Stimulated activated CD8-positive, alpha-beta memory T cell treated with anti-CD3 and anti-CD28 coated beads, Interleukin-15, amount 100 ng/mL, for 4 hours (primary cell): ENCODE data around the gene CHST12.
"Not testable (repeated sequence)": the region's sequence is repeated elsewhere in the genome, so short reads cannot be mapped to it uniquely, and the experiment has no call there.

Experiments used
- DNase-seq, 2 donors: peaks; one replicate each; pipeline ENCODE4 v3.0.0-alpha.2; 2020; ENCODE audit warnings: low read depth in 2 of 2

The CHST12 gene

GRCh38 chr7:2403014-2403717, at the start of gene CHST12:
Gene CHST12, plus strand, starts transcription at chr7:2403611. Its CDS starts 29,029 bp downstream, at chr7:2432640.
- DNase-seq = peak; percentile 86 to 90

DNA sequence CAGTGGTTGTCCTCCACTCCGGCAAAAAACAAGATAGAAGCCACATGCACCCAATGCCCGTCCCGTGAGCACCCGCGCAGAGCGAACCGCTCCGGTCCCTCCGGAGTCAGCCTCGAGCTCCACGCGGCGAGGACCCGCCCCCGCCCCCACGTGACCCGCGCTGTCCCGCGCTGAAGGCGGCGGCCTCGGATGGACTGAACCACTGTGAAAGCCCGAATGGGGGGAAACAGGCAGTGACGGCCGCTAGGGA, 49.5 kb upstream of the CHST12 start:
- DNase-seq = peak; percentile 84 to 85

GRCh38 chr7:2354186-2354938, 49.0 kb upstream of the CHST12 start, which contains the start of gene EIF3B:
Gene EIF3B, plus strand, starts transcription at chr7:2354827. Its CDS starts 95 bp downstream, at chr7:2354922.
- peak; percentile 75 to 80 for DNase-seq

GRCh38 chr7:2354939-2355704, 48.3 kb upstream of the CHST12 start:
- DNase-seq = no peak

- no peak for DNase-seq
Observed at GRCh38 chr7:2355705-2356008, 47.8 kb upstream of the CHST12 start.

- DNase-seq = no peak
Observed at GRCh38 chr7:2357165-2357564, 46.2 kb upstream of the CHST12 start.

GRCh38 chr7:2357571-2357970, 45.8 kb upstream of the CHST12 start:
- no peak for DNase-seq

DNA sequence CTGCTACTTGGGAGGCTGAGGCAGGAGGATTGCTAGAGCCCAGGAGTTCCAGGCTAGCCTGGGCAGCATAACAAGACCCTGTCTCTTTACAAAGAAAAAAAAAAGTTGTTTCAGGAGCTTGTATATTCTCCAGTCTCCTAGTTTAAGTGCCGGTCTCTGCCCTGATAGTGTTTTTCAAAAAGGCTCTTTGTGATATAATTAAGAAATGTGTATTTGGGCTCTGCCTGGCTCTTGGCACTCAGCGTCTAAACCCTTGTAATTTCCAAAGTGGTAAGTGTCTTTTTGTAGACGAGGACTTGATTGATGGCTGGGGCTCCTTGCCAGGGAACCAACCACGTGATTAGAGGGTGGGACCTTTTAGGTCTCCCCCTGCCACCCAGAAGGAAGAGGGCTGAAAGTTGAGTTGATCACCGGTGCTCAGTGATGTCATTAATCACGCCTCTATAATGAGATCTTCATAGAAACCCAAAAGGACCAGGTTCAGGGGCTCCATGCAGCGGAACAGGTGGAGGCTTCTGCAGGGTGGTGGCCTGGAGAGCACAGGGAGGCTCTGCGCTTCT, 44.4 kb upstream of the CHST12 start:
- DNase-seq = no peak

DNA sequence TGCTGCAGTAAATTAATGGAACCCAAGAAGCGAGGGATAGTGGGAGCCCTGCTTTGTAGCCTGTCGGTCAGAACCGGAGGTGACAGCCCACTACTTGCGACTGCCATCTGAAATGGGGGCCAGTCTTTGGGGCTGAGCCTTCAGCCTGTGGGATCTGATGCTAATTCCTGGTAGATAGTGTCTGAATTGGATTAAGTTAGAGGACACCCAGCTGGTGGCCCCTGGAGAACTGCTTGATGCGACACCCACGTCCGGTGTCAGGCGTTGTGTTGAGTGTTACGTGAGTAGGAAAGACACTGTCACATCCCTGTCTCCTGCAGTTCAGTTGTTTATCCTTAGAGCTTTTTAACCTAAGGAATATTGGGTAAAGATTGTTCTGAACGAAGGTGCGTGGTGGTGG, 43.8 kb upstream of the CHST12 start:
- no peak for DNase-seq

GRCh38 chr7:2360796-2361195, 42.6 kb upstream of the CHST12 start:
- no peak for DNase-seq

DNA sequence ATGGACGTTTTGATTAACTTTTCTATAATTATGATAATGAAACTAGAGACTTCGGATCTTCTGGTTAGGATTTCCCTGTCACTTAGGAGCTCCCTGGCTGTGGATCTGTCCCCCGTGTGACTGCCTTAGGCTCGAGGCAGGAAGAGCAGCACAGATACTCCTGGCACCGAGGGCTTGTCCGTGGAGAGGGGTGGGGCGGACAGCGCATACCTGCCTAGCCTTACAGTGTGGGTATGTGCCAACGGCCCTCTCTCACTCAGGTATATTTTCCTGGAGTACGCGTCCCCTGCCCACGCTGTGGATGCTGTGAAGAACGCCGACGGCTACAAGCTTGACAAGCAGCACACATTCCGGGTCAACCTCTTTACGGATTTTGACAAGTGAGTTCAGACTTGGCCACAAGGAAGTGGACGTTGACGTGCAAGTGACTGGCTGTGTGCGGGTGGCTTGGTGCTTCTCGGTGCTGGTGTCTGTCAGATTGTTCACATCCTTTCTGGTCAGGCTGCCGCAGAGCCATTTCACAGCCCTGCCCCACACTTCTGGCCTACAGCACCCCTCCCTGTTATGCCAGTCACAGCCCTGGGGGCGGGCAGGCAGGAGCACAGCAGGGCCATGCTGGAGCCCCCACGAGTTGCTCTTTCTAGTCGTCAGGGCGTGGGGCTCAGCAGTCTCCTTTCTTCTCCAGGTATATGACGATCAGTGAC, 40.9 kb upstream of the CHST12 start:
- no peak for DNase-seq

- no peak for DNase-seq
Observed at GRCh38 chr7:2369139-2369538, 34.3 kb upstream of the CHST12 start.

GRCh38 chr7:2371329-2371728, 32.1 kb upstream of the CHST12 start:
- DNase-seq = no peak

GRCh38 chr7:2372724-2373123, 30.7 kb upstream of the CHST12 start:
- DNase-seq = no peak

DNA sequence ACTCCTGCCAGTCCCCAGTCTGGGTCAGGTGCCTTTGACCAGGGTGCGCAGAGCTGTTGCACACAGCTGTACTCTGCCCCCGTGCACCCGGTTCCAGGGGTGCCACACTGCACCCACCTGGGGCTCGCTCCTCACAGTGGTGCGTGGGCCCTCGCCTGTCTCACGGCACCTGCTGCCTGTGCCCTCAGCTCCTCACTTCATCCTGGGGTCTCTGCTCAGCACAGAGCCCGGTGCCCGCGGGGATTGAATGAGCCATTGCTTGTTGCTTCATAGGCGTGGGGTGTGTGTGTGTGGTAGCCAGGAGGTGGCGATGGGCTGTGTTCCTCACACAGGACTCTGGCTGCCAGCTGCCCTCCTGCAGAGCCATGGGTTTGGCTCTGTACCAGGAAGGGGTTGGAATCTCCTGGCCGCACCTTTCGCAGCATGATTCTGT, 30.3 kb upstream of the CHST12 start:
- no peak for DNase-seq

DNA sequence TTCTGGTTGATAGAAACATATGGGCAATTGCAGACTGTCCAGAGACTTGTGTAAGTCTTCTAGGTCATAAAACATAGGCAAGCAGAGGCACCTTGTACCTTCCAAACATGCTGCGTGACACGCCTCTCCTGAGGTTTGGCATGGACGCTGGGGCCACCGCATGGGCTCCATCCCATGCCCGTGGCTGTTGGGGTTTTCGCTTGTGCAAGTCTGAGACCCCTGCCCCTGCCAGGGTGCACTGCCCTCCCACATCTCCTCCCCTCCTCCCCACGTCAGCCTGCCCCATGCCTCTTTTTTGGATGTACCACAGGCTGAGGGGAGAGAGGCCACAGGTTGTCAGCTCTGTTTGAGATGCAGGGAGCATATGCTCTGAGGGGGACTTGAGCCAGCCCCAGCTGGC, 29.8 kb upstream of the CHST12 start:
- DNase-seq = no peak

DNA sequence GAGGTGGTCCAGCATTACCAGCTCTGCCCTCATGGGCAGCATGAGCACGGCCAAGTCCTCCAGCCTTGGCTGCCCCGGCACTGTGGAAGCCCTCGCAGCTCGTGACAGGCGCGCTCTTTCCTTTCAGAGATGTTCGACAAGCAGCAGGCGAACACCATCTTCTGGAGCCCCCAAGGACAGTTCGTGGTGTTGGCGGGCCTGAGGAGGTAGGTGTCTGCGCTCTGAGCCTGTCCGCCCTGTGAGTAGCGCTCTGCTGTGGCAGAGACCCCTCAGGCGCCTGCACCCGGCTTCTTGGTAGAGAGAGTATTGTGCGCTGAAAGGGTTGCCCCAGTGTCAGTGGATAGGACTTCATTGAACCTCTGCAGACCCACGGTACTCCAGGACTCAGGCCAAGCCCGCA, 29.0 kb upstream of the CHST12 start:
- DNase-seq = no peak

GRCh38 chr7:2374830-2375728, 28.3 kb upstream of the CHST12 start:
- DNase-seq = no peak

DNA sequence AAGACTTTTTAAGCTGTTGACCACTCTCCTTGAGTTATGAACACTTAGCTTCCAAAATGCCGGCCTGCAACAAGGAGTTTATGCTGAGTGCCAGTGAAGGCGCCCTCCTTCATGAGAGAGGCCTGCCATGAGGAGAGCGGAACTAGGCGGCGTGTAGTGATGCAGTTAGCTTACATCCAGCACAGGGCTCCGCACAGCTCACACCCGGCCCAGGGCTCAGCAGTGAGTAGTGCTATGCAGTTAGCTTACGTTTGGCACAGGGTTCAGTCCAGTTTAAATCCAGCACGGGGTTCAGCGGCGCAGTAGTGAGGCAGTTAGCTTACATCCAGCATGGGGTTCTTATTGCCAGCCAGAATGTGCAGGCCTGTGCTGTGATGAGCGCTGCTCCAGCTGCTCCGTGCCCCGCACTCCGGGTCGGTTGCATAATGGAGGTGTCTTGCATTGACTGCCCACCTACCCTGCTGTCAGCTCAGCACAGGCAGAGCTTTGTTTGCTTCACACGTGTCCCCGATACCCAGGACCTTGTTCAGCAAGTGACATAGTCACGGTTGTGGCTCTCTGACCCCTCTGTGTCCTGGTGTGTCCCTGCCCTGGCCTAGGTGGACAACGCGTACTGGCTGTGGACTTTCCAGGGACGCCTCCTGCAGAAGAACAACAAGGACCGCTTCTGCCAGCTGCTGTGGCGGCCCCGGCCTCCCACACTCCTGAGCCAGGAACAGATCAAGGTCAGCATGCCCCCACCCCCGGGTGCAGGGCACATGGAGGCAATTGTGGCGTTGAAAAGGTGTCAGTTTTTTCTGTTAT, 26.9 kb upstream of the CHST12 start:
- no peak for DNase-seq

- not testable (repeated sequence) for DNase-seq
Observed at GRCh38 chr7:2377492-2377891, 25.9 kb upstream of the CHST12 start.
